Skeletal muscle satellite cell (primary cell): ENCODE data around the gene C6orf47. TPM values are rescaled to one million over a fixed set of nuclear protein-coding genes. Genes with fewer than 3 reads are reported as not detected.
"Not testable (repeated sequence)": the region's sequence is repeated elsewhere in the genome, so short reads cannot be mapped to it uniquely, and the experiment has no call there.

Experiments used
- H3K27me3 ChIP-seq: 2 replicates; pipeline ENCODE4 v1.7.0; 2013; ENCODE audit warnings: low read length; ENCODE audit not compliant: control insufficient read depth, insufficient read depth
- H3K36me3 ChIP-seq: 2 replicates; pipeline ENCODE4 v1.7.0; 2013; ENCODE audit warnings: mild to moderate bottlenecking, control low read depth, low read length; ENCODE audit not compliant: insufficient read depth
- H3K4me1 ChIP-seq: 2 replicates; pipeline ENCODE4 v1.7.0; 2013; ENCODE audit warnings: low read length; ENCODE audit not compliant: control insufficient read depth, insufficient read depth
- H3K4me2 ChIP-seq: 2 replicates; pipeline ENCODE4 v1.7.0; 2013; ENCODE audit warnings: mild to moderate bottlenecking, low read length
- H3K4me3 ChIP-seq: 2 replicates; pipeline ENCODE4 v1.7.0; 2013; ENCODE audit warnings: low read length
- H3K9ac ChIP-seq: 2 replicates; pipeline ENCODE4 v1.7.0; 2013; ENCODE audit warnings: mild to moderate bottlenecking, low read depth, low read length, moderate library complexity
- H3K9me3 ChIP-seq: replicated peaks from 2 replicates; pipeline ENCODE4 v1.7.0; 2013; ENCODE audit warnings: mild to moderate bottlenecking, control low read depth, low read length
- total RNA-seq: library from RNA; depleted of rRNA; stranded (reverse); fragments of >200 nt; gene quantifications from 2 replicates; pipeline ENCODE4 v1.2.3, GENCODE V29; 2012; rRNA removed

The C6orf47 gene, protein sequence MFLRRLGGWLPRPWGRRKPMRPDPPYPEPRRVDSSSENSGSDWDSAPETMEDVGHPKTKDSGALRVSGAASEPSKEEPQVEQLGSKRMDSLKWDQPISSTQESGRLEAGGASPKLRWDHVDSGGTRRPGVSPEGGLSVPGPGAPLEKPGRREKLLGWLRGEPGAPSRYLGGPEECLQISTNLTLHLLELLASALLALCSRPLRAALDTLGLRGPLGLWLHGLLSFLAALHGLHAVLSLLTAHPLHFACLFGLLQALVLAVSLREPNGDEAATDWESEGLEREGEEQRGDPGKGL
- total RNA-seq: 13.4 and 17.0 TPM in 2 replicates

- H3K9me3 ChIP-seq: no peaks in the 10 kb centered on the region
- H3K36me3 ChIP-seq: peaks cover 15% of the 10 kb centered on the region
- H3K27me3 ChIP-seq: no peaks in the 10 kb centered on the region
- H3K4me1 ChIP-seq: peaks cover 42% of the 10 kb centered on the region
- peak within 1 kb of the TSS; percentile 89 for H3K4me2 ChIP-seq
- peak within 1 kb of the TSS; percentile 94 for H3K4me3 ChIP-seq
- H3K9ac ChIP-seq: peak within 1 kb of the TSS; percentile 96
Observed at GRCh38 chr6:31660381-31661261, at the start of gene C6orf47. TSS of gene C6orf47 (minus strand) at chr6:31660778. CDS start at chr6:31659947, 831 bp downstream.

- not testable (repeated sequence) for H3K9me3 ChIP-seq, H3K9ac ChIP-seq, H3K36me3 ChIP-seq, H3K4me3 ChIP-seq, H3K27me3 ChIP-seq, H3K4me1 ChIP-seq, H3K4me2 ChIP-seq
Observed at GRCh38 chr6:31709157-31709556, 48.6 kb upstream of the C6orf47 start.

DNA sequence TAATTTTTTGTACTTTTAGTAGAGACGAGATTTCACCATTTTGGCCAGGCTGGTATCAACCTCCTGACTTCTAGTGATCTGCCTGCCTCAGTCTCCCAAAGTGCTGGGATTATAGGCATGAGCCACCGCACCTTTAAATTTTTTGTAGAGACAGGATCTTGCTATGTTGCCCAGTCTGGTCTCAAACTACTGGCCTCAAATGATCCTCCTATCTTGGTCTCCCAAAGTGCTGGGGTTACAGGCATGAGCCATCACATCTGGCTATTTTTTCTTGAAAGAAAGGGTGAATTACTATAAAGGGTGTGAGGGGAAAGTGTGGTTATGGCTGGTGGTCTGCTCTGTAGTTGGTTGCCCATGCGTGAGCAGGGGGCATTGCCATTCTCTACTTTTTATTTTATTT, 47.6 kb upstream of the C6orf47 start:
- H3K36me3 ChIP-seq: no peaks in the 10 kb centered on the region
- no peaks in the 10 kb centered on the region for H3K9me3 ChIP-seq
- no peak overlapping the region for H3K4me2 ChIP-seq
- H3K4me3 ChIP-seq: no peak overlapping the region
- no peak overlapping the region for H3K9ac ChIP-seq
- peaks cover 8% of the 10 kb centered on the region for H3K4me1 ChIP-seq
- H3K27me3 ChIP-seq: peaks cover 2% of the 10 kb centered on the region

DNA sequence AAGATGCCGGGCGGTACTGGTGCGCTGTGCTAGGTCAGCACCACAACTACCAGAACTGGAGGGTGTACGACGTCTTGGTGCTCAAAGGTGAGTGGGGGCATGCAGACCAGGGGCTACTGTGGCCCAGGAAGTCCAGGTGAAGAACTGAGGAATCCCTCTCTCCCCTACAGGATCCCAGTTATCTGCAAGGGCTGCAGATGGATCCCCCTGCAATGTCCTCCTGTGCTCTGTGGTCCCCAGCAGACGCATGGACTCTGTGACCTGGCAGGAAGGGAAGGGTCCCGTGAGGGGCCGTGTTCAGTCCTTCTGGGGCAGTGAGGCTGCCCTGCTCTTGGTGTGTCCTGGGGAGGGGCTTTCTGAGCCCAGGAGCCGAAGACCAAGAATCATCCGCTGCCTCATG, 47.1 kb upstream of the C6orf47 start:
- Histone ChIP-seq H3K36me3 (no peaks in the 10 kb centered on the region), H3K4me2 (no peak overlapping the region), H3K4me1 (peaks cover 8% of the 10 kb centered on the region), H3K27me3 (no peaks in the 10 kb centered on the region), H3K9me3 (no peaks in the 10 kb centered on the region), H3K4me3 (no peak overlapping the region), H3K9ac (no peak overlapping the region)

GRCh38 chr6:31706599-31706998, 46.0 kb upstream of the C6orf47 start, which contains the start of gene LY6G6F:
TSS of gene LY6G6F (plus strand) at chr6:31706866. CDS start at chr6:31706907, 41 bp downstream.
- Histone ChIP-seq H3K4me2 (no peak within 1 kb of the TSS), H3K4me1 (peaks cover 15% of the 10 kb centered on the region), H3K27me3 (no peaks in the 10 kb centered on the region), H3K36me3 (no peaks in the 10 kb centered on the region), H3K9ac (no peak within 1 kb of the TSS), H3K9me3 (no peaks in the 10 kb centered on the region), H3K4me3 (no peak within 1 kb of the TSS)

DNA sequence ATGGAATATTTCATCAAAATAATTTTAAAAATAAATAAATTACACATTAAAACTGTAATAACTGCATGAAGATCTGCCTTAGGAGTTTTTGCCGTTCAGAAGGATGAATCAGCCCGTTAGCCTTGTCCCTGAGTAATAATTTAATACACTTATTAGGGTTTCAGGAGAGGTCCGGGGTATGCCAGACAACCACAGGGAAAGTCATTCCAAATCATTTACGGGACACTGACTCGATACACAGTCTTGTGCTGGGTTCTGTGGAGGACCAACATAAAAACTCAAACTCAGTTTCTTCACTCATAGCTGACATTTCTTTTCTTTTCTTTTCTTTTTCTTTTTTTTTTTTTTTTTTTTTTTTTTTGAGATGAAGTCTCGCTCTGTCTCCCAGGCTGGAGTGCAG, 45.4 kb upstream of the C6orf47 start:
- H3K9me3 ChIP-seq: no peaks in the 10 kb centered on the region
- no peak overlapping the region for H3K9ac ChIP-seq
- H3K4me3 ChIP-seq: no peak overlapping the region
- no peak overlapping the region for H3K4me2 ChIP-seq
- peaks cover 21% of the 10 kb centered on the region for H3K4me1 ChIP-seq
- H3K36me3 ChIP-seq: no peaks in the 10 kb centered on the region
- no peaks in the 10 kb centered on the region for H3K27me3 ChIP-seq

- Histone ChIP-seq H3K9ac (peak within 1 kb of the TSS; percentile 95), H3K27me3 (no peaks in the 10 kb centered on the region), H3K36me3 (peaks cover 4% of the 10 kb centered on the region)
Observed at GRCh38 chr6:31702819-31703716, 42.5 kb upstream of the C6orf47 start, which contains the start of gene ABHD16A. TSS of gene ABHD16A (minus strand) at chr6:31703324. CDS start at chr6:31703281, 43 bp downstream.

GRCh38 chr6:31702405-31702818, 41.8 kb upstream of the C6orf47 start:
- Histone ChIP-seq H3K4me2 (peak overlapping the region; percentile 80), H3K36me3 (peaks cover 4% of the 10 kb centered on the region), H3K27me3 (no peaks in the 10 kb centered on the region), H3K4me1 (peaks cover 24% of the 10 kb centered on the region), H3K4me3 (peak overlapping the region; percentile 91), H3K9me3 (no peaks in the 10 kb centered on the region), H3K9ac (peak overlapping the region; percentile 95)

More at GRCh38 chr6:31702819-31703716, 42.5 kb upstream of the C6orf47 start, which contains the start of gene ABHD16A:
- H3K9me3 ChIP-seq: no peaks in the 10 kb centered on the region
- H3K4me3 ChIP-seq: peak within 1 kb of the TSS; percentile 91
- peaks cover 21% of the 10 kb centered on the region for H3K4me1 ChIP-seq
- H3K4me2 ChIP-seq: peak within 1 kb of the TSS; percentile 80

DNA sequence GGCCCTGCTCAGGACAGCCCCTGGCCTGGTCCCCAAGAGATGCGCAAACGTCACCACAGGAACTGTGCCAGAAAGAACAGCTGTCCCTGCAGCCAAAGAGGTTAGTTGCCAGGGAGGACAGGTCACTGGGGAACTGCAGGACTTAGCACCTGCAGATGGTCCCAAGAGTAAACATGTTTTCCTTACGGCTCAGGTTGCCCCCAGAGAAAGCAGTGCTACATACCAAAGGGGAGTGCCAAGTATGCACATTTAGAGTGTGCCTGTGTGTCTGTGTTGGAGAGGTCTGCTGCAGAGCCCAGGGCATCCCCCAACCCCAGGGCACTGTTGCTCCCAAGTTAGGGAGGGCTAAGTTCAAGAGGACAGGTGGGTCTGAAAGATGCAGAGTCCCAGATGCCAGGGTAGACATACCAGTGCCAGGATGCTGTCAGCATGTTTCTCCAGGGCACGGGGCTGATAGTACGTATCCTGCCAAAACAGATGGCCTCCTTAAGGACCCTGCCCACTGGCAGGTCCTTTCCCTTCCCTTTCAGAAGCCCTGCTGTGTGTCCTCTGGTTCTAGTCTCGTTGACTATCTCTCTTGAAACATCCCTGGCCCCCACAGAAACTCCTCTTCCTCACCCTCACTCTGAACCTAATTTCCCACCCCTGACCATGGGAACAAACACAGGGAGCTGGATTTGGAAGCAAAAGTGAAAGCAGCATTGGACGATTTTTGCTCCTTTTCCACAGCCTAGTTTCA, 41.3 kb upstream of the C6orf47 start:
- H3K27me3 ChIP-seq: no peaks in the 10 kb centered on the region
- peak overlapping the region; percentile 80 for H3K4me2 ChIP-seq
- peak overlapping the region; percentile 91 for H3K4me3 ChIP-seq
- H3K9ac ChIP-seq: peak overlapping the region; percentile 95
- no peaks in the 10 kb centered on the region for H3K9me3 ChIP-seq
- H3K4me1 ChIP-seq: peaks cover 24% of the 10 kb centered on the region
- H3K36me3 ChIP-seq: peaks cover 6% of the 10 kb centered on the region

DNA sequence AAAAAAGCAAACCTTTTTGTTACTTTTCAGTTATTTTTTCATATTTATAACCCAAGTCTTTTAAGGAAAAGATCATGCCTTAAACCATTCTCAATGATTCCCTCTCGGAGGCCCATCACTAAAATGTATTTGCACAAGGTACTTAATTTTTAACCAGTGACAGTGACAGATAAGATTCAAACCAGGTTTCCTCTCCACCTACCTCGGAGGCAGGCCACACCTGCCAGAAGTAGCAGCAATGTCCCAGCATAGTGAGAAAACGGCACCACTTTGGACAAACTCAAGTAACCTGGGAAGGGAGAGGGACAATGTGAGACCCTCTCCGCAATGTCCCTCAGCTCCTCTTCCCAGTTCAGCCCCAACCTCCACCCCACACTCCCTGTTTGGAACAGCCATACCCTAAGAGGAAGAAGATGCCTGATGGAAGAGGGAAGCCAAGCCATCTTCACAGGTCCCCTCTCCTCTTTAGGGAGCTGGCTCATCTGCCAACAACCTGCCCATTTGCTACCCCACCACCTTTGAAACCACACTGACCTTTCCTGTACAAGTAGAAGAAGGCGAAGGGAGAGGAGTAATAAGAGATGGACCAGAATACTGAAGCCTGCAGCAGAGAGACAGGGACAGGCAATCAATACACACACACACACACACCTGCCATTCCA, 40.3 kb upstream of the C6orf47 start:
- peaks cover 24% of the 10 kb centered on the region for H3K4me1 ChIP-seq
- peak overlapping the region; percentile 80 for H3K4me2 ChIP-seq
- no peak overlapping the region for H3K4me3 ChIP-seq
- no peaks in the 10 kb centered on the region for H3K9me3 ChIP-seq
- H3K36me3 ChIP-seq: peaks cover 10% of the 10 kb centered on the region
- H3K9ac ChIP-seq: peak overlapping the region; percentile 13
- no peaks in the 10 kb centered on the region for H3K27me3 ChIP-seq
